Measurements from ENCODE around the gene LGR4.

GRCh38 chr11:27431808-27432207 lies 40.8 kb downstream of the LGR4 start:
- TF ChIP-seq POLR2AphosphoS5 (IDR thresholded peaks at IDR 0.05; ENCODE audit: low read length) (no peak), HCFC1 (IDR thresholded peaks at IDR 0.05; ENCODE audit: low read length) (no peak), KLF5 (IDR thresholded peaks at IDR 0.05; ENCODE audit: partially characterized antibody) (no peak), EZH2 (IDR thresholded peaks at IDR 0.05; ENCODE audit: borderline replicate concordance, control insufficient read depth, low read depth, low read length) (no peak), MYC (IDR thresholded peaks at IDR 0.05; ENCODE audit: insufficient read depth, insufficient read length, insufficient replicate concordance, low read length, severe bottlenecking) (no peak), CTCF (IDR thresholded peaks at IDR 0.05 in 2 of 3, conservative IDR thresholded peaks at IDR 0.05 in 1 of 3; ENCODE audit: control insufficient read depth in 2 of 3, extremely low read depth in 1 of 3, insufficient read depth in 1 of 3, low read depth in 3 of 3, low read length in 3 of 3) (no peak)

Measured in GM12878 (cell line).